Natural killer cell (primary cell): ENCODE results near the gene SHROOM3. TPM values are rescaled to one million over a fixed set of nuclear protein-coding genes. Genes with fewer than 3 reads are reported as not detected.

ENCODE experiments used
- ATAC-seq, 3 donors: fragments of 150-1000 bp in 2 of 3; fragments of 200-7000 bp in 1 of 3; cut with Tn5 transposase; 1 replicate in 1 of 3; 2 replicates in 2 of 3; pipeline ENCODE4 v1.10.0; 2021; ENCODE audit warnings: mild to moderate bottlenecking in 2 of 3, moderate library complexity in 2 of 3
- DNase-seq, 2 donors: peaks; one replicate each; pipeline versions ENCODE4 v3.0.0 to v3.0.0-alpha.2; 2013 to 2021; ENCODE audit warnings: mixed read lengths in 1 of 2
- H3K27ac ChIP-seq: one replicate; pipeline ENCODE4 v1.5.1; 2013; ENCODE audit warnings: mild to moderate bottlenecking, low read length
- H3K27me3 ChIP-seq: one replicate; pipeline ENCODE4 v1.6.1; 2013; ENCODE audit warnings: low read length; ENCODE audit not compliant: control insufficient read depth, insufficient read depth
- H3K36me3 ChIP-seq: one replicate; pipeline ENCODE4 v1.6.1; 2013; ENCODE audit warnings: low read length; ENCODE audit not compliant: control insufficient read depth, insufficient read depth
- H3K4me1 ChIP-seq: one replicate; pipeline ENCODE4 v1.6.1; 2013; ENCODE audit warnings: low read length; ENCODE audit not compliant: control insufficient read depth, insufficient read depth
- H3K4me3 ChIP-seq: one replicate; pipeline ENCODE4 v1.5.1; 2013; ENCODE audit warnings: low read length
- H3K9me3 ChIP-seq: one replicate; pipeline ENCODE4 v1.6.1; 2013; ENCODE audit warnings: low read length; ENCODE audit not compliant: control insufficient read depth, insufficient read depth
- H3K27ac Mint-ChIP-seq, 2 donors: one replicate each; pipeline ENCODE4 v1.8.0; 2022; ENCODE audit warnings: mild to moderate bottlenecking in 2 of 2, mixed read lengths in 2 of 2, moderate library complexity in 1 of 2
- H3K27me3 Mint-ChIP-seq, 2 donors: one replicate each; pipeline ENCODE4 v1.8.0; 2022; ENCODE audit warnings: low read depth in 2 of 2, mixed read lengths in 2 of 2
- H3K36me3 Mint-ChIP-seq: one replicate; pipeline ENCODE4 v1.8.0; 2022; ENCODE audit warnings: mixed read lengths
- H3K4me1 Mint-ChIP-seq, 2 donors: one replicate each; pipeline ENCODE4 v1.8.0; 2022; ENCODE audit warnings: mixed read lengths in 2 of 2
- H3K4me3 Mint-ChIP-seq: one replicate; pipeline ENCODE4 v1.8.0; 2022; ENCODE audit warnings: mild to moderate bottlenecking, moderate library complexity, mixed read lengths
- H3K9me3 Mint-ChIP-seq, 2 donors: one replicate each; pipeline ENCODE4 v1.8.0; 2022; ENCODE audit warnings: mixed read lengths in 2 of 2
- CTCF ChIP-seq: fragments of 200-600 bp; IDR thresholded peaks from one replicate; pipeline ENCODE4 v1.8.0; 2022; ENCODE audit warnings: antibody characterized with exemption
- WGBS: methylation state at CpG from one replicate; pipeline ENCODE4 v1.1.7; 2013; ENCODE audit warnings: missing lambda C conversion rate; ENCODE audit not compliant: insufficient coverage; 5-methylcytosine and 5-hydroxymethylcytosine counted together
- intact Hi-C: fragments of 100-400 bp; cut with micrococcal nuclease; formaldehyde crosslinking; loops from one replicate; pipeline ENCODE4 v1.14.2; 2022
- total RNA-seq, 4 donors: library from RNA; stranded (reverse); fragments of 120-200 nt in 1 of 4; gene quantifications; one replicate each; pipeline versions ENCODE4 v1.2.3 to v1.2.4, GENCODE V29; 2013 to 2022

Gene SHROOM3
- total RNA-seq, 3 donors from 2014 or later (not counting 1 experiment from before 2014, with no cell fraction given) = 0.63 TPM; not detected in 2

GRCh38 chr4:76723373-76723772 is 288.3 kb downstream of the SHROOM3 start:
- H3K4me3 Mint-ChIP-seq = no peak overlapping the region
- Histone ChIP-seq H3K27me3 (no peaks in the 10 kb centered on the region), H3K36me3 (no peaks in the 10 kb centered on the region), H3K4me1 (no peaks in the 10 kb centered on the region), H3K27ac (no peak overlapping the region), H3K9me3 (no peaks in the 10 kb centered on the region), H3K4me3 (no peak overlapping the region)
- no peak for TF ChIP-seq CTCF
- no peaks in the 10 kb centered on the region for H3K9me3 Mint-ChIP-seq
- H3K27me3 Mint-ChIP-seq = peaks cover 8 to 11% of the 10 kb centered on the region in 2 donors
- no peaks in the 10 kb centered on the region for H3K36me3 Mint-ChIP-seq
- DNase-seq (no peak), ATAC-seq (no peak)
- intact Hi-C loops = no loop called here
- no peak overlapping the region for H3K27ac Mint-ChIP-seq
- H3K4me1 Mint-ChIP-seq = no peaks in the 10 kb centered on the region

DNA sequence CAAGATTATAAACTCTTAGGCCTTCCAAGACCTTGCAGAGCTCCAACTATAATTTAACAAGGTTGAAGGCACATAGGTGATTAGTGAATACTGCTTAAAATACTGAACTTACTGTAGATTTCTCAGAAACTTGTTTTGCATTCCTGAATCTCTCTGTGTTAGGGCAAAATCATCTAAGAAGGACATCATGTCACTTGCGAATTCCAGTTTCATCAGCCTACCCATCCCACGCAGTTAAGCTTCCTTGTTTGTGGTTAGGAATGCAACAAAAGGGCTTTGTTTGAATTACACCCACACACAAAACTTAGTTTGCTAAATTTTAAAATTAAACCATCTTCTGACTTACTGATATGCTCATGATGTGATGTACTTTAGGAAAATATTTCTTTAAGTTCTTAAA is 288.9 kb downstream of the SHROOM3 start:
- H3K36me3 Mint-ChIP-seq = no peaks in the 10 kb centered on the region

DNA sequence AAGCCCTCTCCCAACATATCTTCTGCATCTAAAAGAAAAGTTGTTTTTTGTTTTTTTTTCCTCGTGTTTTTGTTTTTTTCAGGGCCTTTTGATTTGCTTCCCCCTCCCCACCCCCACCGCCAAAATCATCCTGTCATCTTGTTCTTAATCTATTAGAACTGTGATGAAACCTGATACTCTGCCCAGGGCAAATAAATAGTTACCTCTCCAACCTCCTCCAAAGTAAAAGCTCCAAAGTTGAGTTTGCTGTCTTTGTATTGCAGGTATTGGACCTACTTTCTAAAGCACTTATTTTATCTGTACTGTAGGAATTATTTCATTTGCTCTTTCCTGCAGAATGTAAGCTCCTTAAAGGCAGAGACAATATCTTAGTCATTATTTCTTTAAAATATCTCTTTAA is 290.0 kb downstream of the SHROOM3 start:
- Histone ChIP-seq H3K27ac (no peak overlapping the region), H3K36me3 (no peaks in the 10 kb centered on the region), H3K9me3 (no peaks in the 10 kb centered on the region), H3K4me3 (no peak overlapping the region), H3K4me1 (no peaks in the 10 kb centered on the region), H3K27me3 (no peaks in the 10 kb centered on the region)
- no peaks in the 10 kb centered on the region for H3K9me3 Mint-ChIP-seq
- DNase-seq = no peak
- WGBS = 90% methylated on average over 2 of the region's 2 CpGs
- H3K27me3 Mint-ChIP-seq = peaks cover 0 to 8% of the 10 kb centered on the region in 2 donors
- intact Hi-C loops = no loop called here
- H3K4me3 Mint-ChIP-seq = no peak overlapping the region
- ATAC-seq = no peak
- H3K36me3 Mint-ChIP-seq = no peaks in the 10 kb centered on the region
- TF ChIP-seq CTCF = no peak
- no peaks in the 10 kb centered on the region for H3K4me1 Mint-ChIP-seq
- no peak overlapping the region for H3K27ac Mint-ChIP-seq

More for the DNA sequence above, 288.9 kb downstream of the SHROOM3 start:
- no peak overlapping the region for H3K4me3 Mint-ChIP-seq
- DNase-seq (no peak), ATAC-seq (no peak)
- H3K27me3 Mint-ChIP-seq = peaks cover 8 to 10% of the 10 kb centered on the region in 2 donors
- Histone ChIP-seq H3K9me3 (no peaks in the 10 kb centered on the region), H3K4me1 (no peaks in the 10 kb centered on the region), H3K27ac (no peak overlapping the region), H3K27me3 (no peaks in the 10 kb centered on the region), H3K36me3 (no peaks in the 10 kb centered on the region), H3K4me3 (no peak overlapping the region)
- WGBS = 61% methylated on average over 2 of the region's 2 CpGs
- no peak overlapping the region for H3K27ac Mint-ChIP-seq
- TF ChIP-seq CTCF = no peak
- no peaks in the 10 kb centered on the region for H3K9me3 Mint-ChIP-seq
- H3K4me1 Mint-ChIP-seq = no peaks in the 10 kb centered on the region
- intact Hi-C loops = no loop called here

DNA sequence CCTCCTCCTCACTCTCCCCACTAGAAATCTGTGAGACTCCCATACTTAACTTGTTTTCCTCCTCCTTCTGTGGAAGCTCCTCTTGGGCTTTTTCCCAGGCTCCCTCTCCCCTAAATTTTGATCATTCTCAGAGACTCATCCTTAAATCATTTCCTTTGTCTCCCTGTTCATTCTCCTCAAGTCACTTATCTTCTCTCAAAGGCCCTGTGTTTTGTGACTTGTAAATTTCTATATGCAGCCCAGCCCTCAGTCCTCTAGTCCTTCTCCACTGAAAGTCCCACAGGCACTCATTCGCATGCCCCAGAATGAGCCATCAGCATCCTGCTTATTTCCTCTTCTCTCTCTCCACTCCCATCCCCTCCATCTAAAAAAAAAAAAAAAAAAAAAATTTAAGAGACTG is 291.1 kb downstream of the SHROOM3 start:
- Histone ChIP-seq H3K4me3 (no peak overlapping the region), H3K36me3 (no peaks in the 10 kb centered on the region), H3K27me3 (no peaks in the 10 kb centered on the region), H3K27ac (no peak overlapping the region), H3K4me1 (no peaks in the 10 kb centered on the region), H3K9me3 (no peaks in the 10 kb centered on the region)
- no peak for TF ChIP-seq CTCF
- no peaks in the 10 kb centered on the region for H3K9me3 Mint-ChIP-seq
- H3K27ac Mint-ChIP-seq = no peak overlapping the region
- peaks cover 0 to 8% of the 10 kb centered on the region in 2 donors for H3K27me3 Mint-ChIP-seq
- H3K4me3 Mint-ChIP-seq = no peak overlapping the region
- ATAC-seq (no peak), DNase-seq (no peak)
- intact Hi-C loops = no loop called here
- no peaks in the 10 kb centered on the region for H3K36me3 Mint-ChIP-seq
- H3K4me1 Mint-ChIP-seq = no peaks in the 10 kb centered on the region
- WGBS = 100% methylated on average over 1 of the region's 1 CpG
